Endodermal cell (in vitro differentiated cells): ENCODE results near the gene GINS2. TPM values are rescaled to one million over a fixed set of nuclear protein-coding genes. Genes with fewer than 3 reads are reported as not detected.

Experiments
- DNase-seq: peaks from one replicate; pipeline ENCODE4 v3.0.0-alpha.2; 2017
- H3K27ac ChIP-seq: 2 replicates; pipeline ENCODE4 v1.5.1; 2013; ENCODE audit warnings: mild to moderate bottlenecking, low read depth, low read length, moderate library complexity
- H3K27me3 ChIP-seq: 2 replicates; pipeline ENCODE4 v1.6.1; 2013; ENCODE audit warnings: mild to moderate bottlenecking, low read length, moderate library complexity; ENCODE audit not compliant: insufficient read depth, control insufficient read depth, poor library complexity, severe bottlenecking
- H3K36me3 ChIP-seq: 2 replicates; pipeline ENCODE4 v1.7.0; 2013; ENCODE audit warnings: mild to moderate bottlenecking, low read length, moderate library complexity; ENCODE audit not compliant: control insufficient read depth, insufficient read depth
- H3K4me1 ChIP-seq: one replicate; pipeline ENCODE4 v1.7.0; 2013; ENCODE audit warnings: low read length; ENCODE audit not compliant: control insufficient read depth, insufficient read depth
- H3K4me3 ChIP-seq: 2 replicates; pipeline ENCODE4 v1.5.1; 2013; ENCODE audit warnings: mild to moderate bottlenecking, low read length, moderate library complexity
- H3K9ac ChIP-seq: 2 replicates; pipeline ENCODE4 v1.6.1; 2013; ENCODE audit warnings: mild to moderate bottlenecking, low read length, moderate library complexity; ENCODE audit not compliant: poor library complexity, severe bottlenecking; ENCODE audit errors: extremely low read depth
- H3K9me3 ChIP-seq: 2 replicates; pipeline ENCODE4 v1.6.1; 2013; ENCODE audit warnings: mild to moderate bottlenecking, low read length, moderate library complexity; ENCODE audit not compliant: control insufficient read depth
- H3K27ac Mint-ChIP-seq: 2 replicates; pipeline ENCODE4 v1.8.0; 2020; ENCODE audit warnings: mixed read lengths
- H3K27me3 Mint-ChIP-seq: 2 replicates; pipeline ENCODE4 v1.8.0; 2021; ENCODE audit warnings: mild to moderate bottlenecking, mixed read lengths; ENCODE audit not compliant: insufficient read depth
- H3K36me3 Mint-ChIP-seq: 2 replicates; pipeline ENCODE4 v1.8.0; 2020; ENCODE audit warnings: low read depth, mixed read lengths
- H3K4me1 Mint-ChIP-seq: 2 replicates; pipeline ENCODE4 v1.8.0; 2020; ENCODE audit warnings: mixed read lengths
- H3K4me3 Mint-ChIP-seq: 2 replicates; pipeline ENCODE4 v1.8.0; 2020; ENCODE audit warnings: mild to moderate bottlenecking, moderate library complexity, mixed read lengths
- H3K9me3 Mint-ChIP-seq: 2 replicates; pipeline ENCODE4 v1.8.0; 2020; ENCODE audit warnings: mild to moderate bottlenecking, mixed read lengths
- CTCF ChIP-seq: fragments of 200-600 bp; sonication (generic); conservative IDR thresholded peaks from 2 replicates; pipeline ENCODE4 v1.5.0; 2021; ENCODE audit warnings: antibody characterized with exemption, mild to moderate bottlenecking
- WGBS, 2 experiments: methylation state at CpG; one replicate each; pipeline versions ENCODE4 v1.1.5 to v1.1.7; 2013; ENCODE audit warnings: missing lambda C conversion rate in 2 of 2, mixed read lengths in 1 of 2; ENCODE audit not compliant: insufficient coverage in 1 of 2, insufficient read length in 1 of 2; 5-methylcytosine and 5-hydroxymethylcytosine counted together
- total RNA-seq, 2 donors: library from RNA; stranded (reverse); fragmentation: NEBNext Ultra II Directional in 1 of 2; extraction: Animal tissue kit (Norgen Biotek cat#: 25700) in 1 of 2; gene quantifications; 2 replicates in 1 of 2; 3 replicates in 1 of 2; pipeline ENCODE4 v1.2.1, GENCODE V29; 2021

The GINS2 gene
- total RNA-seq, 2 donors from 2014 or later: 32.8 to 42.3 TPM

GRCh38 chr16:85729452-85730185 is 40.9 kb upstream of the GINS2 start:
- Histone ChIP-seq H3K4me3 (no peak overlapping the region), H3K27me3 (no peaks in the 10 kb centered on the region), H3K9ac (no peak overlapping the region), H3K36me3 (no peaks in the 10 kb centered on the region), H3K4me1 (no peaks in the 10 kb centered on the region), H3K27ac (no peak overlapping the region), H3K9me3 (no peaks in the 10 kb centered on the region)
- H3K4me1 Mint-ChIP-seq: peaks cover 3% of the 10 kb centered on the region
- H3K4me3 Mint-ChIP-seq: no peak overlapping the region
- H3K27me3 Mint-ChIP-seq: no peaks in the 10 kb centered on the region
- 89 to 90% methylated on average over 8 to 16 of the region's 16 CpGs for WGBS, 2 experiments
- TF ChIP-seq CTCF: no peak
- no peaks in the 10 kb centered on the region for H3K9me3 Mint-ChIP-seq
- DNase-seq: no peak
- H3K36me3 Mint-ChIP-seq: peaks cover 8% of the 10 kb centered on the region
- no peak overlapping the region for H3K27ac Mint-ChIP-seq

GRCh38 chr16:85728879-85729278 is 40.1 kb upstream of the GINS2 start:
- peak; percentile 81 for DNase-seq
- H3K9me3 Mint-ChIP-seq: no peaks in the 10 kb centered on the region
- peaks cover 8% of the 10 kb centered on the region for H3K36me3 Mint-ChIP-seq
- Histone ChIP-seq H3K9ac (no peak overlapping the region), H3K27me3 (no peaks in the 10 kb centered on the region), H3K4me1 (no peaks in the 10 kb centered on the region), H3K9me3 (no peaks in the 10 kb centered on the region), H3K36me3 (no peaks in the 10 kb centered on the region), H3K27ac (no peak overlapping the region), H3K4me3 (no peak overlapping the region)
- peak; percentile 73 for TF ChIP-seq CTCF
- 87 to 90% methylated on average over 3 to 7 of the region's 7 CpGs for WGBS, 2 experiments
- no peaks in the 10 kb centered on the region for H3K27me3 Mint-ChIP-seq
- H3K27ac Mint-ChIP-seq: no peak overlapping the region
- no peak overlapping the region for H3K4me3 Mint-ChIP-seq
- peaks cover 3% of the 10 kb centered on the region for H3K4me1 Mint-ChIP-seq

GRCh38 chr16:85724936-85725335 is 36.2 kb upstream of the GINS2 start:
- Histone ChIP-seq H3K36me3 (no peaks in the 10 kb centered on the region), H3K4me1 (no peaks in the 10 kb centered on the region), H3K27me3 (no peaks in the 10 kb centered on the region), H3K9ac (no peak overlapping the region), H3K9me3 (no peaks in the 10 kb centered on the region), H3K4me3 (no peak overlapping the region), H3K27ac (no peak overlapping the region)
- no peak overlapping the region for H3K27ac Mint-ChIP-seq
- no peak for DNase-seq
- no peak overlapping the region for H3K4me3 Mint-ChIP-seq
- H3K4me1 Mint-ChIP-seq: peaks cover 3% of the 10 kb centered on the region
- 80 to 91% methylated on average over 2 to 12 of the region's 12 CpGs for WGBS, 2 experiments
- no peak for TF ChIP-seq CTCF
- no peaks in the 10 kb centered on the region for H3K27me3 Mint-ChIP-seq
- H3K36me3 Mint-ChIP-seq: peaks cover 6% of the 10 kb centered on the region
- no peaks in the 10 kb centered on the region for H3K9me3 Mint-ChIP-seq
